Adipocyte (in vitro differentiated cells): ENCODE data around the gene LRRC8D.

Experiments
- DNase-seq: peaks from one replicate; pipeline ENCODE4 v3.0.0-alpha.2; 2015; ENCODE audit warnings: low read depth
- H3K27me3 ChIP-seq: replicated peaks from 2 replicates; pipeline ENCODE4 v1.7.0; 2013; ENCODE audit warnings: mild to moderate bottlenecking, low read length, moderate library complexity; ENCODE audit not compliant: control insufficient read depth, insufficient read depth
- H3K36me3 ChIP-seq: 2 replicates; pipeline ENCODE4 v1.7.0; 2013; ENCODE audit warnings: low read length, mild to moderate bottlenecking, moderate library complexity; ENCODE audit not compliant: control insufficient read depth, insufficient read depth, severe bottlenecking
- H3K4me1 ChIP-seq: 2 replicates; pipeline ENCODE4 v1.7.0; 2013; ENCODE audit warnings: mild to moderate bottlenecking, low read length, moderate library complexity; ENCODE audit not compliant: control insufficient read depth, insufficient read depth
- H3K4me3 ChIP-seq: 2 replicates; pipeline ENCODE4 v1.7.0; 2013; ENCODE audit warnings: mild to moderate bottlenecking, low read length, moderate library complexity
- H3K9ac ChIP-seq: 2 replicates; pipeline ENCODE4 v1.7.0; 2013; ENCODE audit warnings: mild to moderate bottlenecking, low read length, moderate library complexity
- H3K9me3 ChIP-seq: 2 replicates; pipeline ENCODE4 v1.7.0; 2013; ENCODE audit warnings: mild to moderate bottlenecking, low read length, moderate library complexity; ENCODE audit not compliant: control insufficient read depth

LRRC8D gene

GRCh38 chr1:89959719-89960118, 138.9 kb downstream of the LRRC8D start:
- H3K36me3 ChIP-seq, result no peaks in the 10 kb centered on the region

GRCh38 chr1:89962024-89962741, 141.4 kb downstream of the LRRC8D start:
- Histone ChIP-seq H3K4me3 (no peak overlapping the region), H3K36me3 (no peaks in the 10 kb centered on the region), H3K9ac (no peak overlapping the region), H3K4me1 (no peaks in the 10 kb centered on the region), H3K9me3 (peaks cover 3% of the 10 kb centered on the region), H3K27me3 (no peaks in the 10 kb centered on the region)
- peak; percentile 5 for DNase-seq

More at GRCh38 chr1:89959719-89960118, 138.9 kb downstream of the LRRC8D start:
- Histone ChIP-seq H3K27me3 (no peaks in the 10 kb centered on the region), H3K9me3 (peaks cover 3% of the 10 kb centered on the region), H3K4me1 (no peaks in the 10 kb centered on the region), H3K9ac (no peak overlapping the region), H3K4me3 (no peak overlapping the region)
- DNase-seq, result no peak

- Histone ChIP-seq H3K4me3 (no peak overlapping the region), H3K36me3 (no peaks in the 10 kb centered on the region), H3K4me1 (no peaks in the 10 kb centered on the region), H3K9me3 (peaks cover 3% of the 10 kb centered on the region), H3K27me3 (no peaks in the 10 kb centered on the region), H3K9ac (no peak overlapping the region)
- DNase-seq, result peak; percentile 19
These were observed 141.9 kb downstream of the LRRC8D start for GRCh38 chr1:89962742-89963075.

GRCh38 chr1:89965193-89965768, 144.4 kb downstream of the LRRC8D start:
- H3K4me3 ChIP-seq, result no peak overlapping the region
- H3K27me3 ChIP-seq, result no peaks in the 10 kb centered on the region
- no peaks in the 10 kb centered on the region for H3K4me1 ChIP-seq
- no peak overlapping the region for H3K9ac ChIP-seq
- no peaks in the 10 kb centered on the region for H3K9me3 ChIP-seq
- H3K36me3 ChIP-seq, result no peaks in the 10 kb centered on the region
- DNase-seq, result no peak

- no peaks in the 10 kb centered on the region for H3K4me1 ChIP-seq
- no peak for DNase-seq
- H3K36me3 ChIP-seq, result no peaks in the 10 kb centered on the region
- H3K9me3 ChIP-seq, result no peaks in the 10 kb centered on the region
- H3K4me3 ChIP-seq, result no peak overlapping the region
- no peaks in the 10 kb centered on the region for H3K27me3 ChIP-seq
- H3K9ac ChIP-seq, result no peak overlapping the region
These were observed 145.8 kb downstream of the LRRC8D start for GRCh38 chr1:89966656-89967055.

- no peak overlapping the region for H3K9ac ChIP-seq
- H3K27me3 ChIP-seq, result no peaks in the 10 kb centered on the region
- H3K4me3 ChIP-seq, result no peak overlapping the region
- peak; percentile 3 for DNase-seq
- no peaks in the 10 kb centered on the region for H3K9me3 ChIP-seq
- peaks cover 5% of the 10 kb centered on the region for H3K4me1 ChIP-seq
- no peaks in the 10 kb centered on the region for H3K36me3 ChIP-seq
These were observed 150.8 kb downstream of the LRRC8D start for GRCh38 chr1:89971600-89971999.

- H3K4me3 ChIP-seq, result no peak overlapping the region
- no peak overlapping the region for H3K9ac ChIP-seq
- no peak for DNase-seq
These were observed 151.2 kb downstream of the LRRC8D start for GRCh38 chr1:89972024-89972423.

GRCh38 chr1:89973471-89974127, 152.8 kb downstream of the LRRC8D start:
- Histone ChIP-seq H3K4me3 (no peak overlapping the region), H3K27me3 (no peaks in the 10 kb centered on the region)
- DNase-seq, result no peak

More at GRCh38 chr1:89972024-89972423, 151.2 kb downstream of the LRRC8D start:
- Histone ChIP-seq H3K4me1 (peaks cover 5% of the 10 kb centered on the region), H3K9me3 (no peaks in the 10 kb centered on the region), H3K36me3 (no peaks in the 10 kb centered on the region), H3K27me3 (no peaks in the 10 kb centered on the region)

GRCh38 chr1:89974256-89974655, 153.4 kb downstream of the LRRC8D start:
- Histone ChIP-seq H3K4me3 (no peak overlapping the region), H3K9me3 (no peaks in the 10 kb centered on the region), H3K4me1 (peaks cover 5% of the 10 kb centered on the region), H3K27me3 (no peaks in the 10 kb centered on the region), H3K9ac (no peak overlapping the region), H3K36me3 (no peaks in the 10 kb centered on the region)
- DNase-seq, result no peak

More at GRCh38 chr1:89973471-89974127, 152.8 kb downstream of the LRRC8D start:
- Histone ChIP-seq H3K9me3 (no peaks in the 10 kb centered on the region), H3K9ac (no peak overlapping the region), H3K36me3 (no peaks in the 10 kb centered on the region), H3K4me1 (peaks cover 5% of the 10 kb centered on the region)

- Histone ChIP-seq H3K36me3 (no peaks in the 10 kb centered on the region), H3K9ac (peak overlapping the region; percentile 44), H3K9me3 (no peaks in the 10 kb centered on the region), H3K27me3 (no peaks in the 10 kb centered on the region), H3K4me3 (peak overlapping the region; percentile 42), H3K4me1 (peaks cover 5% of the 10 kb centered on the region)
- peak; percentile 84 for DNase-seq
These were observed 154.1 kb downstream of the LRRC8D start for GRCh38 chr1:89974696-89975470.

GRCh38 chr1:89975540-89976125, 154.8 kb downstream of the LRRC8D start:
- no peak for DNase-seq
- no peaks in the 10 kb centered on the region for H3K9me3 ChIP-seq
- peaks cover 5% of the 10 kb centered on the region for H3K4me1 ChIP-seq
- no peaks in the 10 kb centered on the region for H3K36me3 ChIP-seq
- H3K27me3 ChIP-seq, result no peaks in the 10 kb centered on the region
- no peak overlapping the region for H3K4me3 ChIP-seq
- no peak overlapping the region for H3K9ac ChIP-seq
